HTR-8/SVneo (cell line): ENCODE results near the gene HIRA.

Source experiments
- DNase-seq: peaks from one replicate; pipeline ENCODE4 v3.0.0; 2011; ENCODE audit warnings: low spot score, mixed read lengths; ENCODE audit not compliant: insufficient read length
- FAIRE-seq: peaks from 2 replicates; lab custom pipeline; 2011; peaks lifted over from hg19 to GRCh38; lab: Jason Lieb, UNC

The HIRA gene

DNA sequence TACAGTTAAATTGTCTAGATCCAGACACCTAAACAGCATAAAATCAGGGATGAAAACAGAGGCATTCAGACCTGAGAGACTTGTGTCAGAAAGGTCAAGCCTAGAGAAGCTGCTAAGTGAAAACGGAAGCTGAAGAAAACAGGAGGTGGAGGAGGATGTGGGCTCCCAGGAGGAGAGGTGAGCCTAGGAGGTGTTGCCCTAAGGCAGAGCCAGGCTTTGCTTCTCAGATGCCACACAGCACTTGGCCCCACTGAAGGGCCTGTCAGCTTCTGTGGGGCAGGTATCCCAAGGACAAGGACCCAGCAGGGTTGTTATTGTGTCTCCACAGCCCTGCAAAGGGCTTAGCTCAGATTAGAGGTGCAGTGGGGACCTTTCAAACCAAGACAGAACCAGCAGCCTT lies 33.0 kb upstream of the HIRA start:
- no peak for FAIRE-seq
- no peak for DNase-seq

DNA sequence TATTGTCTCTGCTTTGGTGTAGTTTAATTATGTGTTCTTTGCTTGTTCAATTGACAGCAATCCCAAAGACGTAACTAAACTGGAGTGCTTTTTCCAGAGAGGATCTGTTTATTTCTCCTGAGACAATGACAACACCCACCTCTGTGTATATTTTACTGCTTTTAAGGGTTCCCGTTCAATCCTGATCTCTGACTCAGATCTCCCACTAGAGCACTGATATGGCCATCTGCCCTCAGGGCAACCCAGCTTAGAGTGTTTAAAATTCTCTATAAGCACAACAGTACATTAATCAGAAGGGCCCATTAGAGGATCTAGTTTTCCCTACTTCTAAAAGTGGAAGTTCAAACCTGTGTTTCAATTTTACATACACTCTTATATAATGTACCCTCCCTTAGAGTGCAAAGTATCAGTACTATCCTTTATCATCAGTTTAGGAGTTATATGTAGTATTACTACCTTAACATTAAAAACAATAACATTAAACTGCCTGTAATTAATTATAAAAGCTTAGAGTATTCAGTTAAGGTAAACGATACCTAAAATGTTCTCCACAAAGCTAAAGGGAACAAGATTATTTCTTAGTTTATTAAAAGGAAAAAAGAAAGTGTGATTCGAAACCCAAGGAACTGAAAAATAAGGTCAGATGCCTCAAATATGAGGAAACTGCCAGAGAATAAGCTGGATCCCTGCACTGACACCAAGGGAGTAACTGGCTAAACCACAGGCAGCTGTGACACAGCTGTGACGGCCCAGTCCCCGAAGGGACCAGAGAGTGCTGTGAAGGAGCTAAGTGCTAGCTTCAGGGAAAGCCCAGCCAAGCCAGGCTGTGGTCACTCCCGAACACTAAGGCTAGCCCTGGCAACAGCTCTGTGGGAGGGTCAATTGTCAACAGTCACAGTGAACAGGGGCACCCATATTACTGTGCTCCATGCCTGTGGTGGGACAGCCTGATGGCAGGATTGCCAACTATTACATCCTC lies 32.2 kb upstream of the HIRA start:
- FAIRE-seq: no peak

DNA sequence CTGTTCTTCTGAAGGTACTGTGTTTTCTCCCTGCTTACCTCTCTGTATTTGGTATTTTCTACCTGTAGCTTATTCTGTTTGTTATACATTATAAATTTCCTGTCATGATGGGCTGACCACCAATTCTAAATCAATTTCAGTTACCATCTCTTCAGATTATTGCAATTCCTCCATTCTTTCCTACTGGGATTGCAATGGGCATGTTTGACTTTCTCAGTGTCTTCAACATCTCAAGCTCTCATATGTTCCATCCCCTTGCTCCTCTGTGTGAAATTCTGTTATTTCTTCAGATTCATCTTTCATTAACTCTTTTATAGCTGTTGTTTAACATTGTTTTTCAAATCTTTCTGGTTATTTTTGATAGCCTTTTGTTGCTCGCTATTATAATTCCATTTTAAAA lies 31.5 kb upstream of the HIRA start:
- FAIRE-seq: no peak
- no peak for DNase-seq

More for the DNA sequence above, 32.2 kb upstream of the HIRA start:
- DNase-seq: peak; percentile 42

DNA sequence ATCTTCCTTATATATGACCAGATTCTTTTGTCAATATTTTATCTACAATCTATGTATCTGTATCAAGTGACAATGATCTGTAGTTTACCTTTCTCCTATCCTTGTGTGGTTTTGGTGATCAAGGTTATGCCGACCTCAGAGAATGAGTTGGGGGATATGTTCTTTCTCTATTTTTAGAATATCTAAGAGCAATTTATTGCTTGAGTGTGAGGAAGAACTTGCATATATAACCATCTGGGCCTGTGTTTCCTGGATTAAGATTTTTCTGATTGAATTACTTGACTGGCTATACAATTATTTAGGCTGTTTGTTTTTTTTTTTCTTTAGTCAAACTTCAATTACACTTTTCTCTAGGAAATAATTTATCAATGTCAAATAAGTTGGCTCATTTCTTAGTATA lies 30.0 kb upstream of the HIRA start:
- FAIRE-seq: no peak
- DNase-seq: no peak

DNA sequence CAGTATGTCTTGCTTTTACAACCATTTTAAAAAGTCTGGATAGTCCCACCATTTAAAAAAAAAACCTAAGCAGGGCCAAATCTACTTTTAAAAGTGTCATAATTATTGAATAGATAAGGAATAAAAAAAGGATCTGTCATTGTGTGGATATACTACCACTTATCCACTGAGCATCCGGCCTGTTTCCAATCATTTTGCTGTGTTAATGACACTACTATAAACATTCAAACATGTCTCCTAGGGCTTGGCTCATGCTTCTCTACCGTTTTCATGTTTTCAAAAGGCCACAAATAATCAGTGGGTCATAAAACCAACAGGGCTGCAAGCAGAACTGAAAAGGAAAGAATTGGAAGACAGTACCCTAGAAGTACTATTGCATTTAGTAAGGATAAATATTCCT lies 28.5 kb upstream of the HIRA start:
- no peak for FAIRE-seq
- DNase-seq: no peak

DNA sequence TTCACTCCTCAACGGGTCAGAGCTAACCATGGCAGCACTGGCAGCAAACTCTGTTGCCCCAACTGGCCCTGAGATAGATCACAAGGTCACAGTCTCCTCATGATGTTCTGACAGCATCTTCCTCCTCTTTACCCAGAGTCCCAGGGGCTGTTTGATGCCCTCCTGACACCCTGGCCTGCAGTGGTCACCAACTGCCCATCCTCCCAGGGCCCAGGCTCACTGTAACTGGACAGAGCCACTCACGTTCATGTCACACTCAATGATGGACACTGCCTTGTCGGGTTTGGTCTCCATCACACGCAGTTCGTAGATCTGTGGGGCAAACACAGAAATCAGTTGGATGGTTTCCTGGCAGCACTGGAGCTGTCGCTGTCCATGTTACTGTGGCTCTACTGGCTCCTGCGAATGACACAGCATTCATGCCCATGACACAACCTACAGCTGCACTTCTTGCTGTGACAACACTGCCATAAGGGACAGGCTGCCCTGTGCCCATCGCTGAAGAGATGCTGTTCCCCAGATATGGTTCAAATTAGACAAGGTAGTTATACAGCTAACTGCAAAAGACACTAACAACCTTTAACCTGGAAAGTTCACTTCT lies 26.4 kb upstream of the HIRA start:
- no peak for FAIRE-seq
- no peak for DNase-seq

DNA sequence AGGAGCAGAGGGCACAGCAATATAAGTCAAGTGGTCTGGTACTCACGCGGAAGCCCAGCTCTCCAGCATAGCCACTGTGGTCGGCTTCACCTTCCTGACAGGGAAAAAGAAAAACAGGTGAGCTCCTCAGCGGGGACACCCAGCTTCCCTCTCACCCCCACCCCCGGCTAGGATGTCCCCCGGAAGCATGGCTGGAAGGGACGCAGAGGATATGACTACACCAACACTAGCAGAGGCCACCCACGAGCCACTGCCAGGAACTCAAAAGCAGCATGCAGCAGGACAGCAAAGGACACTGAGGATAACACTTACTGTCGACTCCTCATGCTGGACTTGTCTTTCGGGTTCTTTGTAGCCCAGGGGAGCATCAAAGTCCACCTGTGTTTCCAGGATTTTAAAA lies 25.0 kb upstream of the HIRA start:
- DNase-seq (no peak), FAIRE-seq (no peak)

DNA sequence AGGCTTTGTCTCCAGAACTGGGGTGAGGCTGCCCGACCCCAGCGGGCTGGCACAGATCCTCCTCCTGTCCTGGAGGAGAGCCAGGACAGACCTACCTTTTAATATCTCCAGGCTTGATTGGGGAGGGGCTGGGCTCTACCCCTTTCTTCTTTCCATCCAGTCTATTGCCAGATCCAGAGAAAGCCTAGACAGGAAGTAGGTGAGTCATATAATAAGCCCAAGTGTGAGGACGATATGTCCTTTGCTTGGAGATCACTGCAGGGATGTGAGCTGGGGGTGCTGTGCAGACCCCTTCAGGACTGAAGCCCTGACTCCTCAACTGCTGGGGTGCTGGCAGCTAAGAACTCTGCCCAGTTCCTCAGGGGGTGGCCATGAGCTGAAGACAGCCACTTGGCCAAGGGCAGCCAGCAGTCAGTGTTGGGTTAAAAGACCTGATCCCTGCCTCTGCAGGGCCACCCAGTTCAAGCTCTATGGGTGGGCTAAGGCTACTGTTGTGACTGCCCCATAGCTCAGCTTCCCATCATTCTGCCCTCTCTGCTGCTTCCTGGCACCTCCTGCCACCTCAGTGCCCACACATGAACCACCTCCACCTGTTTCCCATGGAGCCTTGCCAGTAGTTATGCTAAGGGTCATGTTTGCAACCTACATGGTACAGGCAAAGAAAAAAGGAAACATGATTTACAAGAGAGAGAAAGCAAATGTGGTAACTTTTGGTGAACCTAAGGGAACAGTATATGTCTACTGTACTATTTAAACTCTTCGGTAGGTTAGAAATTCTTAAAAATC lies 24.2 kb upstream of the HIRA start:
- no peak for DNase-seq
- no peak for FAIRE-seq

DNA sequence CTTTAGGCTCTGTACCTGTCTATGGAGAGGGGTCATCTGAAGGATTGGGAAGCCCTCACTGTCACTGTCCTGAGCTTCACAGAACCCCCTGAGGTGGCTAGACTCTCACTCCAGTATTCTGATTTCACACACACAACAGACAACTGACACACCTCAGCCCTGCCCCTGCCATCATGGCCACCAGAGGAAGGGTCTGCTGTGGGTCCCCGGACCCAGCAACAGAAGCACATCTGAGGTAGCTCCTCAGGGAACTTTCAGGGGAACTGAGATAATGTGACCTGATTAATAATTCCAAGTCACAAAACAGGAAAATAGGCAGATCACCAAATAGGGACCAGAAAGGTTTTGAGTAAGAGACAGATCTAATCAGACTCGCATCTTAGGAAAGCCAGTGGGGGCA lies 23.5 kb upstream of the HIRA start:
- FAIRE-seq (no peak), DNase-seq (no peak)

DNA sequence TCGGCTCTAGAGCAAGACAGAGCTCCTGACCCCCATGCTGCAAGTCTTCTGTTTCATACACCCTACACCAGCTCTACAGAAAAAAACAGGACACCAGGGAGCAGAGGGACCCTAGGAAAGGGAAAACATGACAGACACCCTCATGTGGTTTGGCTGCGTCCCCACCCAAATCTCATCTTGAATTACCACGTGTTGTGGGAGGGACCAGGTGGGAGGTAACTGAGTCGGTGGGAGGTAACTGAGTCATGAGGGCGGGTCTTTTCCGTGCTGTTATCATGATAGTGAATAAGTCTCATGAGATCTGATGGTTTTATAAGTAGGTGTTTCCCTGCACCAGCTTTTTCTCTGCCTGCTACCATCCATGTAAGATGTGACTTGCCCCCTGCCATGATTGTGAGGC lies 22.6 kb upstream of the HIRA start:
- no peak for FAIRE-seq
- no peak for DNase-seq

DNA sequence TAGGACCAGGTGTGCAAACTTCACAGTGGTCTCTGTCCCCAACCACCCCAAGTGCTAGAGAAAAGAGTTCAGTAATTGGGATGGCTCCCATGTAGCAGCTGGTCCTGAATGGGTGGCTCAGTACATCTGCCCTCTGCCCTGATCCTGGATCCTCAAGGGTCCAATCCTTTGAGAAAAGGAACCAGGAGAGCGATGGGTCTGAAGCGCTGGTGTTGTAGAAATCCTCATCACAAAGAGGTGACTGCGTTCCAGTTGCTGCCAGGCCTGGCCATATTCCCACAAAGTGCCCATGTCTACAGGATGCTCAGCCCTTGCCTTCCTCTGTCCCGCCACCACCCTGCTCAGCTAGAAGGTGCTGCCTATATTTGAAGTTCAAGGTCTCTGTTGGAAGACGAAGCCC lies 22.2 kb upstream of the HIRA start:
- DNase-seq: no peak
- FAIRE-seq: no peak

DNA sequence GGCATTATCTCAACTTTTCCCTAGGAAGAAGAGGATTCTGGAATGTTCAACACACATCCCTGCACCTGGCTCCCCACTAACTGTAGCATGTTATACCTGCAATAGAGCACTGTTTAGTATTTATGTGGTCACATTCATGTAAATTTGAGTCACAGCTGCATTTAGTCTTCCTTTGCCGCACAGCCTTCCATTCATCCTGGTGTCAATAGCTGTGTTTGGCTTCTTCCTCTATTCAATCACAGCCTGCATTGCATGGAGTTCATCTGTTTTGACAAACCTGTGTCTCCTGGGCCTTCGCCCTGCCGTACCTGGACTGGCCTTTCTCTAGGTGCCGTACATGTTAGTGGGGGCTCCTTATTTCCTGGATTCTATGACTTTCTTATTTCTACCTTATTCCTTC lies 20.0 kb upstream of the HIRA start:
- DNase-seq (no peak), FAIRE-seq (no peak)

DNA sequence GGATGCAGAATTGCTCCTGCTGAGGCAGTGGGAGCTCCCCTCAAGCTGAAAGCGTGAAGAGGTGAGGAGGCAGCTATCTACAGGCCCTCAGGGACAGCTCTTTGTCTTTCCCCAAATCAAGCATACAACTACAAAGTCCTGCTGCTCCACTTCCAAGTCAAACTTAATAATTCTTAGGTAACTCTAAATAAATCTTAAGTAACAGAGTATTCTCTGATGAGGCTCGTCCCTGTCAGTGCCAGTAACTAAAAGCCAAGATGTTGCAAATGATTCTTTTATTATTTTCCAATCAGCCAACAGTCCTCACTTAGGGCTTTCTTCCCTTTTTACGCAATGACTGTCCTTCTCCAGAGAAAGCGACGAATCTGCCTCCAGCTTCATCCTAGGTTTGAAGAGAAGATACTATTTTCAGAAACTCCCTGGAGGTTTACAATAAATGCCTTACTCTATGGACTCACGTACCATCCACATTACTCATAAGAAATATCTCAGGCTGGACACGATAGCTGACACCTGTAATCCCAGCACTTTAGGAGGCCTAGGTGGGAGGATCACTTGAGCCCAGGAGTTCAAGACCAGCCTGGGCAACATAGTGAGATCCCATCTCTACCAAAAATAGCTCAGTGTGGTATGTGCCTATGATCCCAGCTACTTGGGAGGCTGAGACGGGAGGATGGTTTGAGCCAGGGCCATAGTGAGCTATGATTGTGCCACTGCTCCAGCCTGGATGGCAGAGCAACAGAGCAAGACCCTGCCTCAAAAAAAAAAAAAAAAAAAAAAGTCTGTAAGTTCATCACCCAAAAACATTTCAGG lies 19.0 kb upstream of the HIRA start:
- FAIRE-seq (no peak), DNase-seq (no peak)

DNA sequence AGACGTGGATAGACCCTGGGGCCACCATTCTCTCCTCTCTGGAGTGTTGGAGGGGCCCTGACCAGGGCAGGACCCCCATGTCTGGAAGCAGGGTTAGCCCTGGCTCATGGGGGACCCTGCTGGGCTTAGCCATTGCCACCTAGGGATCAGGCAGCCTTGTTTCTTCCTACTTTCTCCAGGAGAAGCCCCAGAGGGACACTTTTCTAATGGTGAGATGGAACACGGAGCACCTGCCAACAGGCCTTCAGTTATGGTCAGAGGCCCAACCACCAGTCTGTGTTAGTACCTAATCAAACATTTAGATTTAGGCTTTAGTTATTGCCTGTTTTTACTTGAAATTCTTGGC lies 17.9 kb upstream of the HIRA start:
- FAIRE-seq: no peak

DNA sequence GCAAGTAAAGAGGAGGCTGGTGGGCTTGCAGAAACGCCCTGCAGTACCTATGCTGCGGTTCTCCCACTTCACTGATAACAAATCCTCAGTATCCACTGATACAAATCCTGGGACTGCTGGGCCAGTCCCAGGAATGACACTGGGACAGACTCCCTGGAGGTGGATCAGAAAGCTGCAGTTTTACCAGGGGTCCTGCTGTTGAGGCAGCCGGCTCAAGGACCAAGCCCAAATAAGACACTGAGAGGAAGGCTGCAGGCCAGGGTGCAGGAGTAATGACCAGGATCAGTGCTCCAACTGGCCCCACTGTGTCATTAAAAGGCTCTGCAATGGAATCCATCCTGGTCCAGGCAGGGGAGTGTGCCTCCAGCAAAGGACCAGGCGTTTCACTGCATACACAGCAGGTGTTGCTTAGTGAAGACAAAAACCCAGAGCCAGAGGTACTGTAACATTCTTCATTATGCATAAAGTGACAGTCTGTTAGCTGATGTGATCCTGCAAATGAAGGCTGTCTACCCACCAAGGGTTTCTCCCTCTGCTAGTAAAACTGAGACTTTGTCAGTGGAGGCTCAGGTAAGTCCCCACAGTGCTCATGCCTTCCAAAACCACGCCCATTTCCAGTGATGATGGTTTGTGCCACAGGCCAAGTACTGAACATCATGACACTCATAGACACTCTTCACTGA lies 17.3 kb upstream of the HIRA start:
- no peak for DNase-seq
- FAIRE-seq: no peak

More for the DNA sequence above, 17.9 kb upstream of the HIRA start:
- no peak for DNase-seq

DNA sequence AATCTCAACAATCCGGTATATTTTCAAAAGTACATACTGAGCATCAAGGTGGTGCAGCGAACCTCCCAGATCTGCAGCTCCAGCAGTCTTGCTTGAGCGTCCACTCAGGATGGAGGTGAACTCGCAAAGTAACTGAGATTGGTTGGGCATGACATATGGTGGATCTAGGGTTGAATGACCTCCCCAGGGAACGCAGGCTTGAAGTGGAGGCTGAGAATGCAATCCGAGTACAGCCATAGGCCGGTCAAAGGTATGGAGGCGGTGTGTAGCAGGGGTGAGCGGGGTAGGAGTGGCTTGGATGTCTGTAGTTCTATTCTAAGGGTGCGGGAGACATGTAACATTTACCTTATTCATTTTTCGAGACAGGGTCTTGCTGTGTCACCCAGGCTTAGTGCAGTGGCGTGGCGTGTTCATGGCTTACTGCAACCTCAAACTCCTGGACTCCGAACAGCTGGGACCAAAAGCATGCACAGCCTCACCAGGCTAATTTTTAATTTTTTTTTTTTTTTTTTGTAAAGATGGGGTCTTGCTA lies 16.6 kb upstream of the HIRA start:
- FAIRE-seq: peak; percentile 4
- DNase-seq: peak; percentile 48

DNA sequence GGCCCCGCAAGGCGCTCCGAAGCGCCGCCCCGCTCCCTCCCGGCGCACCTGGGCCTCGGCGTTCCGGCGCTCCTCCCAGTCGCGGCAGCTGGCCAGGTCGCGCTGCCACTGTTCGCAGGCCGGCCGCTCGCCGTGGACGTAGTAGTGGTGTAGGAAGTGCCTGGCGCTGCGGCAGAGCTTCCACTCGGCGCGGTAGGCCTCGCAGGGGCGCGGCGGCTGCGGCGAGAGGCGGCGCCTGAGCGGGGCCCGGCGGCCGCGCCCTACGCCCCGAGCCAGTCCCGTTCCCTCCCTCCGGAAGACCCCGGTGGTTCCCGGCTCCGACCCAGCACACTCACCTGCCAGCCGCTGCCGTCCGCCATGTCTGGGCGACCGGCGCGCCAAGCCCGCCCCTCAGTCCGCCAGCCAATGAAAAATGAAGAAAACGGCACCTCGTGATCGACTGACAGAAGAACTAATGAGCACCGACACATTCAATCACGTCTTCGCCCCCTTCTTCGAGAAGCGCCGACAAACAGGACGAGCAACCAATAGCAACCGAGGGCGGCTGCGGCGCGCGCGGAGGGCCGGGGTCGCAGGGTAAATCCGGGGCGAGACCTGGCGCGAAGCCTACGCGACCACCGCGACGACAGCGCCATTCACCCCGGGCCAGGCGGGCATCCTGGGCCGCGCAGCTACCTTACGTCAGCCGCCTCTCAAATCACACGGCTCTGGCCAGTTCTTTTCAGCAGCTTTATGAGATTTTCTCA lies 16.0 kb upstream of the HIRA start, which contains the start of gene C22orf39:
C22orf39 (minus strand) TSS at position 382 of the 746 bp plus-strand sequence; CDS start at position 359, 23 bp downstream.
- FAIRE-seq: peak; percentile 31
- peak; percentile 96 for DNase-seq

DNA sequence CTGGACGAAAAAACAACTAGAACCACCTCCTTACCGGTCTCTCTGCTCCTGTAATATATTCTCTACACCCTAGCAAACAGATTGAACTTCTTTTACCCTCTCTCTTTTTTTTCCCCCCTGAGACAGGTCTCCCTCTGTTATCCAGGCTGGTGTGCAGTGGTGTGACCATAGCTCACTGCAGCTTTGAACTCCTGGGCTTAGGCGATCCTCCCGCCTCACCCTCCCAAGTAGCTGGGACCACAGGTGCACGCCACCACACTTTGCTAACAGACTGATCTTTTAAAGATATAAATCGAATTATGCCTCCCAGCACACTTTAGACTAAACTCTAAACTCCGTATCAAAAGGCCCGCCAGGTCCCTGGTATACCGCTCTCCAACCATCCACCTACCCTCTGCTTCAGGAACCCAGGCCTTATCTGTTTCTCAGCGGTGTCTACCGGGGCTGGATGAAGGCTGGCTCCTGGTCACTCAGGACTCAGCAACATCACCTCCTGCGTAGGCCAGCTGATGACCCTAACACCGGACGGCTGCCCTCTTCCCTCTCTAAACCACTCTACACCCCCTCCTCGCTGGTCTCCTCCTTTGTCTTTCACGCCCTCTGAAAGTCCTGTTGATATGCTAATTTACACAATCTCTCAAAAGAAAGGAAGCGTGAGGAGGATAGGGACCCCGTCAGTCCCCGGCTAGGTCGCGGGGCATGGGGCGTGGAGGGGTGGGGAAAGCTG lies 15.2 kb upstream of the HIRA start:
- FAIRE-seq (no peak), DNase-seq (peak; percentile 20)
